K562 (cell line): ENCODE measurements around the gene MPL. TPM values are rescaled to one million over a fixed set of nuclear protein-coding genes. Genes with fewer than 3 reads are reported as not detected.

ENCODE experiments used
- ILF3 ChIP-seq: fragments of 450-650 bp; IDR thresholded peaks from 2 replicates; pipeline ENCODE4 v1.6.1; 2018; ENCODE audit warnings: antibody characterized with exemption, mild to moderate bottlenecking, moderate library complexity, borderline replicate concordance
- KLF16 ChIP-seq: IDR thresholded peaks from 2 replicates; pipeline ENCODE4 v1.6.1; 2016; ENCODE audit warnings: antibody characterized with exemption
- SIN3A ChIP-seq, 2 experiments: fragments of 150-350 bp in 1 of 2; IDR thresholded peaks; 2 replicates each; pipeline ENCODE4 v1.6.1; 2011 to 2016; ENCODE audit warnings: borderline replicate concordance in 2 of 2, low read depth in 2 of 2, low read length in 2 of 2, mild to moderate bottlenecking in 2 of 2, moderate library complexity in 2 of 2; ENCODE audit not compliant: control insufficient read depth in 1 of 2
- TCF3 ChIP-seq: sonication (generic); formaldehyde crosslinking; IDR thresholded peaks from 2 replicates; pipeline ENCODE4 v1.4.0; 2020; ENCODE audit warnings: mild to moderate bottlenecking, missing genetic modification reagents
- TEAD4 ChIP-seq, 2 experiments: sonication (generic) in 1 of 2; formaldehyde crosslinking in 1 of 2; IDR thresholded peaks; 2 replicates each; pipeline versions ENCODE4 v1.6.1 to v1.8.0; 2012 to 2022; ENCODE audit warnings: borderline replicate concordance in 1 of 2, inconsistent platforms in 1 of 2, low read length in 1 of 2, mild to moderate bottlenecking in 1 of 2, missing genetic modification reagents in 1 of 2
- ZC3H8 ChIP-seq: fragments of 450-650 bp; IDR thresholded peaks from 2 replicates; pipeline ENCODE4 v1.6.1; 2017
- ZMIZ1 ChIP-seq, 2 experiments: fragments of 150-350 bp in 1 of 2; IDR thresholded peaks; 2 replicates each; pipeline ENCODE4 v1.6.1; 2012 to 2016; ENCODE audit warnings: low read depth in 2 of 2, low read length in 2 of 2, mild to moderate bottlenecking in 1 of 2, moderate library complexity in 1 of 2
- ZNF274 ChIP-seq: IDR thresholded peaks from 2 replicates; pipeline ENCODE4 v1.6.1; 2011; ENCODE audit warnings: low read depth, mild to moderate bottlenecking, low read length, moderate library complexity, borderline replicate concordance
- ZNF347 ChIP-seq: fragments of 450-650 bp; formaldehyde crosslinking; IDR thresholded peaks from 2 replicates; pipeline ENCODE4 v1.4.0; 2020; ENCODE audit warnings: low read depth, mild to moderate bottlenecking, moderate library complexity
- ZNF407 ChIP-seq: fragments of 450-650 bp; IDR thresholded peaks from 2 replicates; pipeline ENCODE4 v1.6.1; 2016; ENCODE audit warnings: low read depth
- ZNF449 ChIP-seq: fragments of 250-450 bp; sonication (Bioruptor Pico); IDR thresholded peaks from 2 replicates; pipeline ENCODE4 v1.8.0; 2022; ENCODE audit warnings: moderate library complexity, mild to moderate bottlenecking, inconsistent platforms
- ZNF79 ChIP-seq: fragments of 250-450 bp; sonication (Bioruptor Pico); IDR thresholded peaks from 2 replicates; pipeline ENCODE4 v1.4.0; 2020; ENCODE audit warnings: low read depth, mild to moderate bottlenecking, moderate library complexity
- polyA plus RNA-seq, 8 experiments: library from polyadenylated mRNA; depleted of rRNA in 4 of 8; stranded (reverse) in 5 of 8; unstranded in 3 of 8; fragments of >200 nt; fragmentation: Nextera tagmentation in 2 of 8; fragmentation: Illumina TruSeq in 1 of 8; extraction: Ambion mirVana in 2 of 8; extraction: Trizol in 1 of 8; gene quantifications; 2 replicates each; pipeline versions ENCODE4 v1.2.1 to v1.2.3, GENCODE V29; 2011 to 2014; ENCODE audit warnings: inconsistent platforms in 1 of 8, missing spikeins in 1 of 8
- total RNA-seq, 7 experiments: library from RNA; depleted of rRNA in 6 of 7; stranded (reverse); fragments of >200 nt in 6 of 7; fragmentation: Illumina TruSeq in 2 of 7; extraction: Trizol in 2 of 7; gene quantifications; 2 replicates each; pipeline versions ENCODE4 v1.2.1 to v1.2.3, GENCODE V29; 2011 to 2021; ENCODE audit warnings: low replicate concordance in 1 of 7

MPL gene
- total and polyA plus RNA-seq, 9 of the 15 experiments (the other 6 are each of a cell fraction or from before 2014, with no cell fraction given) = not detected

GRCh38 chr1:43367026-43367903, 29.6 kb downstream of the MPL start (continued):
- peak in 1 of 2 experiments; percentile 75; a peak in 2 of 4 replicates for TF ChIP-seq ZMIZ1 (IDR thresholded peaks at IDR 0.05; ENCODE audit: low read depth in 2 of 2, low read length in 2 of 2)
- no peak for TF ChIP-seq ZNF274
- no peak for TF ChIP-seq ZNF449 (CRISPR knock-in tag)
- TF ChIP-seq ZNF407 = no peak
- TF ChIP-seq ZC3H8 = no peak
- TF ChIP-seq ILF3 = no peak
- TF ChIP-seq KLF16 = peak; percentile 73; the same call in 1 of the 2 replicates
- no peak for TF ChIP-seq ZNF79 (CRISPR knock-in tag)
- TF ChIP-seq SIN3A (IDR thresholded peaks at IDR 0.05; ENCODE audit: borderline replicate concordance in 2 of 2, control insufficient read depth in 1 of 2, low read depth in 2 of 2, low read length in 2 of 2) = peak in 1 of 2 experiments; percentile 85; a peak in 2 of 4 replicates
- peak; percentile 91 for TF ChIP-seq TCF3 (CRISPR knock-in tag)
- TF ChIP-seq ZNF347 (CRISPR knock-in tag) = no peak
- peak; percentile 86 for TF ChIP-seq TEAD4 (IDR thresholded peaks at IDR 0.05; ENCODE audit: low read length)
- 0 out of 2 replicates have a peak, but pooled peaks have one; percentile 29 for TF ChIP-seq TEAD4 (CRISPR knock-in tag; IDR thresholded peaks at IDR 0.05; ENCODE audit: borderline replicate concordance)
